NCI-H1092 (cell line): ENCODE data around the gene FAM50A.

Source experiments
- DNase-seq: peaks from one replicate; lab custom pipeline; 2025; lab: John Stamatoyannopoulos, UW

FAM50A gene

DNA sequence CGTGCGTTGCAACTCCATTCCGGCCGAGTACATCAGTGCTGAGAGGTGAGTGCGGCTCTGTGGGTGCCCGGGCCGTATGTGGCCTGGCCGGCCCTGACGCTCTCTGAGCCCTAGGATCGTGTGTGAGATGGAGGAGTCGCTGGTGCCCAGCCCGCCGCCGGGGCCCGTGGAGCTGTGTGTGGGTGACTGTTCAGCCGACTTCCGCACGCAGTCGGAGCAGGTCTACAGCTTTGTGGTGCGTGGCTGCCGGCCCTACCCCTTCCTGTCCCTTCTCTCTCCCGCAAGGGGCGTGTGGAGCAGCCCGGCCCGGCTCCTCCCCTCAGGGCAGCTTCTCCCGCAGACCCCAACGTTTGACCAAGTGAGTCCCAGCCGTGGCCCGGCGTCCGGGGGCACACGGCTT, 22.1 kb downstream of the FAM50A start:
- DNase-seq, result no peak

DNA sequence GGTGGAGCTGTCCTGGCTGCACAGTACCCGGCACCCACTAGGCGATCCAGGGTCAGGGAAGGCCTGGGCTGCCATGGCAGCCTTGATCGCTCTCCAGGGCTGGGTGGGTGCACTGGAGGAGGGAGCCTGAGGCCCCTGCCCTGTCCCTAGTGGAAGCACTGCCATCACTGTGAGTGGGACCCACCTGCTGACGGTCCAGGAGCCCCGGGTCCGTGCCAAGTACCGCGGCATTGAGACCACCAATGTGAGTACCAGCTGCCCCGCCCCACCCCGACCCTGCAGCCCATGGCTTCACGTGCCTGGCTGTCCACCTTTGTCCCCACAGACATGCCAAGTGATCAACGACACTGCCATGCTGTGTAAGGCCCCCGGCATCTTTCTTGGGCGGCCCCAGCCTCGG, 23.0 kb downstream of the FAM50A start:
- no peak for DNase-seq

DNA sequence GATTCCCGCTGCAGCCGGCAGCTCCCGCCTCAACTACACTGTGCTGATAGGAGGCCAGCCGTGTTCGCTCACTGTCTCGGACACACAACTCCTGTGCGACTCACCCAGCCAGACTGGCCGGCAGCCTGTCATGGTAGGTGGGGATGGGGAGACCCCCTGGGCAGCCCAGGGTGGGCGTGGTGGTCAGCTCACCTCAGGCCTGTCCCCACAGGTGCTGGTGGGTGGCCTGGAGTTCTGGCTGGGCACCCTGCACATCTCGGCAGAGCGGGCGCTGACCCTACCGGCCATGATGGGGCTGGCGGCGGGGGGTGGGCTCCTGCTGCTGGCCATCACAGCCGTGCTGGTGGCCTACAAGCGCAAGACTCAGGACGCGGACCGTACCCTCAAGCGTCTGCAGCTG, 23.6 kb downstream of the FAM50A start:
- no peak for DNase-seq

DNA sequence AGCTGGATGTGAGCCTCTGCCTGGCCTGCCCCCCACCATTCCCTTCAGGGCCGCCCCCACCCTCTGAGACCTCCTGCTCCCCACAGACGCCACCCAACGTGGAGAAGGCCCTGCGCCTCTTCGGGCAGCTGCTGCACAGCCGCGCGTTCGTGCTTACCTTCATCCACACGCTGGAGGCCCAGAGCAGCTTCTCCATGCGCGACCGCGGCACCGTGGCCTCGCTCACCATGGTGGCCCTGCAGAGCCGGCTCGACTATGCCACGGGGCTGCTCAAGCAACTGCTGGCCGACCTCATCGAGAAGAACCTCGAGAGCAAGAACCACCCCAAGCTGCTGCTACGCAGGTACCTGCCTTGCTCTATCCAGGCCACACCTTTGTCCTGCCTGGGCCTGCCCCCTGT, 24.3 kb downstream of the FAM50A start:
- no peak for DNase-seq

- DNase-seq, result no peak
Observed at GRCh38 chrX:154469114-154469513, 25.2 kb downstream of the FAM50A start.

DNA sequence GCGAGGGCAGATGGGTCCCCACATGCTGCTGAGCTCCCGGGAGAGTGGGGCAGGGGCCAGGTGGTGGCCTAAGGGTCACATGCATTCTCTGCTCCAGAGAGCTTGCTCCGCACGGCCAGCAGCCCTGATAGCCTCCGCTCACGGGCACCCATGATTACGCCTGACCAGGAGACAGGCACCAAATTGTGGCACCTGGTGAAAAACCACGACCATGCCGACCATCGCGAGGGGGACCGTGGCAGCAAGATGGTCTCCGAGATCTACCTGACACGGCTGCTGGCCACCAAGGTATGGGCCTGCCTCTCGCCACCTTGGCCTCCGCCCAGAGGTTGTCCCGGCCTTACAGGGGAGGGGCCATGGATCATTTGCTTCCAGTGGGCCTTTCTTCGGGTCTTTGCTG, 25.9 kb downstream of the FAM50A start:
- no peak for DNase-seq

DNA sequence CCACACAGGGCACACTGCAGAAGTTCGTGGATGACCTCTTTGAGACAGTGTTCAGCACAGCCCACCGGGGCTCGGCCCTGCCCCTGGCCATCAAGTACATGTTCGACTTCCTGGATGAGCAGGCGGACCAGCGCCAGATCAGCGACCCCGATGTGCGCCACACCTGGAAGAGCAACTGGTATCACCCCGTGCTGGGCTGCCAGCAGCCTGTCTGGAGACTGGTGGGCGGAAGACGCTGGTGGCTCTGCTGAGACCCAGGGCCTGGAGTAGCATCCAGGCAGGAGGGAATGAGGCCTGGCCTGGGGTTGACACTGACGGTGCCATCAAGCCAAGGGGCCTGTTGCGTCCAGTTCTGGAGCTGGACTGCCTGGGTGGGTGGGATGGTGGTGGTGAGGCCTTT, 26.5 kb downstream of the FAM50A start:
- no peak for DNase-seq

GRCh38 chrX:154470914-154471568, 27.1 kb downstream of the FAM50A start:
- no peak for DNase-seq

DNA sequence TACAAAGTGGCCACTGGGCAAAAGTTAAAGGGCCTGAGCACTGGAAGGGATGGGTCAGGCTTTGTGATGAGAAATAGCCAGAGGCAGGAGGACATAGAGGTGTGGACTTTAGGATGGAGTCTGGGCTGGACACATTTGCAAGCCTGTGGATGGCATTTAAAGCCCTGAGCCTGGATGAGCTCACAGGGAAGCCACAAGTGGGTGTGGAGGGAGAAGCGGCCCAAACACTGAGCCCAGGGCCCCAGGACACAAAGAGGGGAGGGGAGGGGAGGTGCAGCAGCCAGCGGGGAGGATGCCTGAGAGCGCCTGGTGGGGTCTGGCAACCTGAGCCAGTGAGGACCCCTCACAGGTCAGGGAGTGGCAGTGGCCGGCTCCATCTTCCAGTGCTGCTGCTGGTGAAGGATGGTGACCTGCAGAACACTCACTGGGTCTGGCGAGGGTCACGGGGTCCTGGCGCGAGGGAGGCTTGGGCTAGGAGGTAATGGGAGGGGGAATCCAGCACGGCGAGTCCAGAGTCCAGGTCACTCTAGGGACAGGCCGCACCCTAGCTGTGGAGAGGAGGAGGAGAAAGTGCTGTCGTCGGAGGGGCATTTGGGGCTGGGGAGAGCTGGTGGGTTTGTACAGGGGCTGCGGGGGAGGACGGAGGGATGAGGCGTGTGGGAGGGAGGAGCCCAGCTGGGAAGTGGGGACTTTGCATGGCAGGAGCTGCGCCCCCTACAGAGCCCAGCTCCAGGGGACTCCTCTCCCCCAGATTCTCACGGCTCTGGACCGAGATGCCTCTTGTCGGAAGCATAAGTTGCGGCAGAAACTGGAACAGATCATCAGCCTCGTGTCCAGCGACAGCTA, 28.1 kb downstream of the FAM50A start:
- no peak for DNase-seq

DNA sequence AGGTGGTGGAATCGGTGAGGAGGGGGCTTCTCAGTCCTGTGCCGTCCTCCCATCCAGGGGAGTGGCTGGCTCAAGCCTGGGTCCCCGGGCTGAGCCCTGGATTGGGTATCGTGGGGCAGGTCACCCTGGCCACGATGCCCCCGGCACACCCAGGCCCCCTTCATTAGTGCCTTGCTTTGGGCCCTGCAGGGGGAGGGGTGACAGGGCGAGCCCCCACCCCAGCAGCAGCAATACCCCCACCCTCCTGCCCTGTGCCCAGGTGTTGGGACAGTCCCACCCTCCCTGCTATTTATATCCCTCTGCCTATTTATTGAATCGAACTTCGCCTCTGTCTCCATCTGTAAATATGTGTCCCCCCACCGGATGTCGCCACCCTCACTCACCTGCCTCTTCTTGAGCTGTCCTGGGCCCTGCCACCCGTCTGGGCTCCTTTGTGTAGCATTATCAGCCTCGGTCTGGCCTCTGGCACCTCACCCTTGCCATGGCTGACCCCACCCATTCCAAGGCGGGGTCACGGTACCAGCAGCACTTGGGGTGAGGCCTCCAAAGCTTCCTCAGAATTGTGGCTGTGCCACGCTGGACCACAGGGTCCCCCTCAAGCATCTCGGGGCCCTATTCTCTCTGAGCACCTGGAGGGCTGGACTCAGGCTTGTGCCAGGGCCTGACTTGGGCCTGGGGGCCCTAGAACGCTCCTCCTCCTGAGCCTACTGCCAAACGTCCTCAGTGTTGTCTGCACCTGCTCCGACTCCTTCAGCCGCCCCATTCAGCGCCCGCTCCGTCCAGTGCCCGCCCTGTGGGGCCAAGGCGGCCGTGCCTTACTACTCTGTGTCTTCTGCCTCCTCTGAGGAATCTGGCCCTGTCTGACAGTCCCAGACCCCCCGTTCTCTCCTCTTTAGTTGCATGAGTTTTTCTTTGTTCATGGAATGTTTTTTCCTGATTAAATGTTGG, 29.0 kb downstream of the FAM50A start:
- no peak for DNase-seq

GRCh38 chrX:154473683-154474082, 29.7 kb downstream of the FAM50A start:
- no peak for DNase-seq

- DNase-seq, result no peak
Observed at GRCh38 chrX:154476821-154477220, 32.9 kb downstream of the FAM50A start.

DNA sequence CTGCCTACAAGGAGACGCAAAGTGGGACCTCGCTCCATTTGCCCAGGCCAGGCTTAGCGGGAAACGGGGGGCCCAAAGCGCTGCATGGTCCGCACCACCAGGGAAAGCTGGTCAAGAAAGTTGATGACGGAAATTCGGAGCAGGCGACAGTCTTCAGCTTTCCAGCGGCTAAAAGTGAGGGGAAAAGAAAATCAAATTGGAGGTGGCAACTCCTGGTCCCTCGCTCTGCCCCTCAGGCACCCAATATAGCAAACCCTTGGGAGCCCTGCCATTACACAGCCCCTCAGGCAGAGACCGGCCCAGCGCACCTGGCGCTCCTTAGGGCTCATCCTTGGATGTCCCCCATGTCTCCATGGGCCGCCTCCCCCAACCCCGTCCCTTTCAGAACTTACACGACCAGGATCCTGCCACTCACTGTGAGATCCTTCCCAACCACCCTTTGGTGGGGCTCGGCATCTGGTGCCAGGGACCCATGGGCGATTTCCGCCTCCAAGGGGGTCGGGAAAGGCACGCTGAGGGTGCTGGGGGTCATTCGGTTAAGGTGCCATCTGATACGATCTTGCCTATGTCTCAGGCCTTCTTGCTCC, 34.0 kb downstream of the FAM50A start:
- DNase-seq, result no peak

DNA sequence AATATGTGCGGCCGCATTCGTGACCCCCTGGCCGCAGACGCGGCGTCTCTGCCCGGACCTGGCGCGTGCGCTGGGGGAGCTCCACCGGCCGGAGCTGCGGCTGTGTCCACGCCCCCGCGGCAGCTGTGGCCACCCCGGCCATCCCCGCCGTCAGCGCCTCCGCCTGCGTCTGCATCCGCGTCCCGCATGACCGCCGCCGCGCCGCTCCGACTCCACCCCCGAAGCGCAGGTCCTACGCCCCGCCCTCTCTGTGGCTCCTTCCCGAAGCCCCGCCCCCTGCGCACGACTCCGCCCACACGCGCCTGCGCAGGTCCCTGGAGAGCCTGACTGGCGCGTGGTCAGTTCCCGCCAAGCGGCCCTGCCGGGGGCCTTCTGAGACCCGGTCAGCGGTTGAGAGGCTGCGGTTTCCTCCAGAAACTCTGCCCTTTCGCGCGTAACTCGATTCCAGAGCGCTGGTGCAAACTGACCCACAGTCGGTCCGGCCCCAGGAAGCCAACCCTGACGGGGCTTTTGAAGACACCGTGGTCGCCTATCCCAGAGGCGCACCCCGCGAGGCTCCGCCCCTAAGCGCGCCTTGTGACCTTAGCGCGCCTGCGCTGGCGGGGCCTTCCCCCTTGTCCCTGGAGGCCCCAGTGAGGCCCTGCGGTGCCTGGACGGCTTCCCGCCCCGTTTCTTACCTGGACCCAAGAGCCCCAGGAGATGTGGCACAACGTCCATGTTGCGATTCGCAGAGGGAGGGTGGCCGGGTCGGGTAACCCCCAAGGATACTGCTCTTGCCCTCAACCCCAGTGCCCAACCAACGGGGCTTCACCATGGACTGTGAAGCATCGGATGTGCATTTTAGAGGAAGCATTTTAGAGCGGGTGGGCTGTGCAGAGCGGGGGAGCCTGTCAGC, 35.0 kb downstream of the FAM50A start, which contains the start of gene LAGE3:
LAGE3 (minus strand) TSS at position 554 of the 895 bp plus-strand sequence; CDS start at position 188, 366 bp downstream.
- DNase-seq, result peak; percentile 90

DNA sequence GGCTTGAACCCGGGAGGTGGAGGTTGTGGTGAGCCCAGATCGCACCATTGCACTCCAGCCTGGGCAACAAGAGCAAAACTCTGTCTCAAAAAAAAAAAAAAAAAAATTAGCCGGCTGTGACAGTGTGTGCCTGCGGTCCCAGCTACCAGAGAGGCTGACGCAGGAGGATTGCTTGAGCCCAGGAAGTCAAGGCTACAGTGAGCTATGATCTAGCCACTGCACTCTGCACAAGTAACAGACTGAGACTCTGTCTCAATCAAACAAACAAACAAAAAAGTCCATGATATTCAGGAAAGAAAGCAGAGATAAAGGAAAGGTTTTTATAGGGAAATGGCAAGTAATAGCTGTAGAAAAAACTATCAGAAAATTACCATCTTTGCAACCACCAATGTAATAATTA, 37.3 kb downstream of the FAM50A start:
- no peak for DNase-seq

- DNase-seq, result no peak
Observed at GRCh38 chrX:154481911-154482601, 38.1 kb downstream of the FAM50A start.

- DNase-seq, result no peak
Observed at GRCh38 chrX:154482786-154483185, 38.8 kb downstream of the FAM50A start.

DNA sequence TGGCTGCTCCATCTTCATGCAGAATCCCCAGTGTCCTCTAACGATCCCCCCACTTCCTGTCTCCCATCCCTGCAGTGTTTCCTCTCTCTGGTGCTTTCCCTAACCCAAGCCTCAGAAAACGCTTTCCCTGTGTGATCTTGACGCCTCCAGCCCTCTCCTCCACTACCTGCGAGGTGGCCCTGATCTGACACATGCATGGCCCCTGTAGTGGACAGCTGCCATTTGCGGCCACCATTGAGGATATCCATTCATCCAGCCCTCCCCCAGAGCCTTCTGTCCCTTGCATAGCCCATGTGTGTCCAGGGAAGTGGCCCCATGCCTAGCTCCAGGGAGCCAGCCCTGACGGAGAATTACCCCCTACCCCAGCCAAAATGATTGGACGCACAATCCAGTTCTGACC, 39.4 kb downstream of the FAM50A start:
- no peak for DNase-seq

GRCh38 chrX:154484255-154485149, 40.6 kb downstream of the FAM50A start:
- no peak for DNase-seq
